Neural crest cell (in vitro differentiated cells): ENCODE data around the gene SLC1A4. TPM values are rescaled to one million over a fixed set of nuclear protein-coding genes. Genes with fewer than 3 reads are reported as not detected.

ENCODE experiments used
- DNase-seq: peaks from one replicate; pipeline ENCODE4 v3.0.0; 2021; ENCODE audit warnings: low read depth, mixed read lengths, low spot score
- H3K27ac Mint-ChIP-seq: one replicate; pipeline ENCODE4 v1.8.0; 2021; ENCODE audit warnings: mild to moderate bottlenecking, mixed read lengths; ENCODE audit not compliant: unreplicated experiment
- H3K27me3 Mint-ChIP-seq: 2 replicates; pipeline ENCODE4 v1.8.0; 2021; ENCODE audit warnings: low read depth, mild to moderate bottlenecking, mixed read lengths
- H3K36me3 Mint-ChIP-seq: 2 replicates; pipeline ENCODE4 v1.8.0; 2021; ENCODE audit warnings: low read depth, mild to moderate bottlenecking, mixed read lengths
- H3K4me1 Mint-ChIP-seq: 2 replicates; pipeline ENCODE4 v1.8.0; 2021; ENCODE audit warnings: mixed read lengths
- H3K4me3 Mint-ChIP-seq: one replicate; pipeline ENCODE4 v1.8.0; 2021; ENCODE audit warnings: mild to moderate bottlenecking, mixed read lengths
- H3K9me3 Mint-ChIP-seq: 2 replicates; pipeline ENCODE4 v1.8.0; 2021; ENCODE audit warnings: mixed read lengths
- CTCF ChIP-seq: fragments of 200-600 bp; sonication (generic); conservative IDR thresholded peaks from 2 replicates; pipeline ENCODE4 v1.5.0; 2021; ENCODE audit warnings: antibody characterized with exemption, mild to moderate bottlenecking
- total RNA-seq: library from RNA; stranded (reverse); gene quantifications from 2 replicates; pipeline ENCODE4 v1.2.1, GENCODE V29; 2021

SLC1A4 gene
- total RNA-seq, 1 donor from 2014 or later = 26.8 TPM

GRCh38 chr2:64950226-64951160, 38.7 kb upstream of the SLC1A4 start:
- Mint-ChIP-seq H3K9me3 (peaks cover 6% of the 10 kb centered on the region), H3K4me1 (no peaks in the 10 kb centered on the region), H3K27me3 (no peaks in the 10 kb centered on the region), H3K4me3 (no peak overlapping the region), H3K36me3 (peaks cover 1% of the 10 kb centered on the region), H3K27ac (no peak overlapping the region)
- DNase-seq = no peak
- TF ChIP-seq CTCF = no peak

- Mint-ChIP-seq H3K9me3 (peaks cover 9% of the 10 kb centered on the region), H3K4me1 (no peaks in the 10 kb centered on the region), H3K27ac (no peak overlapping the region), H3K27me3 (no peaks in the 10 kb centered on the region), H3K36me3 (peaks cover 3% of the 10 kb centered on the region), H3K4me3 (no peak overlapping the region)
- DNase-seq = no peak
- no peak for TF ChIP-seq CTCF
These were observed 37.8 kb upstream of the SLC1A4 start for GRCh38 chr2:64951306-64951953.

GRCh38 chr2:64952096-64952495, 37.1 kb upstream of the SLC1A4 start:
- no peak for DNase-seq
- no peaks in the 10 kb centered on the region for H3K27me3 Mint-ChIP-seq
- no peak for TF ChIP-seq CTCF
- H3K4me1 Mint-ChIP-seq = no peaks in the 10 kb centered on the region
- peaks cover 3% of the 10 kb centered on the region for H3K36me3 Mint-ChIP-seq
- H3K27ac Mint-ChIP-seq = peak overlapping the region; percentile 75
- no peak overlapping the region for H3K4me3 Mint-ChIP-seq
- H3K9me3 Mint-ChIP-seq = peaks cover 9% of the 10 kb centered on the region

GRCh38 chr2:64952511-64953482, 36.4 kb upstream of the SLC1A4 start:
- Mint-ChIP-seq H3K27me3 (no peaks in the 10 kb centered on the region), H3K36me3 (peaks cover 3% of the 10 kb centered on the region), H3K9me3 (peaks cover 9% of the 10 kb centered on the region), H3K27ac (no peak overlapping the region), H3K4me3 (no peak overlapping the region), H3K4me1 (no peaks in the 10 kb centered on the region)
- no peak for TF ChIP-seq CTCF
- no peak for DNase-seq

GRCh38 chr2:64955467-64955866, 33.7 kb upstream of the SLC1A4 start:
- Mint-ChIP-seq H3K27me3 (no peaks in the 10 kb centered on the region), H3K9me3 (peaks cover 6% of the 10 kb centered on the region), H3K36me3 (peaks cover 3% of the 10 kb centered on the region), H3K27ac (no peak overlapping the region), H3K4me3 (no peak overlapping the region), H3K4me1 (no peaks in the 10 kb centered on the region)
- DNase-seq = no peak
- no peak for TF ChIP-seq CTCF
